ENCODE results near the gene PIK3C2G.
"Not testable (repeated sequence)": the region's sequence is repeated elsewhere in the genome, so short reads cannot be mapped to it uniquely, and the experiment has no call there.

The PIK3C2G gene

GRCh38 chr12:18651525-18651924 is 390.2 kb downstream of the PIK3C2G start:
- DNase-seq (ENCODE audit: low read depth), result no peak

GRCh38 chr12:18652596-18652995 is 391.3 kb downstream of the PIK3C2G start:
- no peak for DNase-seq (ENCODE audit: low read depth)

- no peak for DNase-seq (ENCODE audit: low read depth)
Measured at GRCh38 chr12:18653465-18653864, 392.1 kb downstream of the PIK3C2G start.

GRCh38 chr12:18655351-18655750 is 394.0 kb downstream of the PIK3C2G start:
- DNase-seq (ENCODE audit: low read depth), result no peak

- DNase-seq (ENCODE audit: low read depth), result no peak
Measured at GRCh38 chr12:18658179-18658578, 396.9 kb downstream of the PIK3C2G start.

- no peak for DNase-seq (ENCODE audit: low read depth)
Measured at GRCh38 chr12:18658829-18659228, 397.5 kb downstream of the PIK3C2G start.

GRCh38 chr12:18676141-18676540 is 414.8 kb downstream of the PIK3C2G start:
- DNase-seq (ENCODE audit: low read depth), result no peak

- no peak for DNase-seq (ENCODE audit: low read depth)
Measured at GRCh38 chr12:18676996-18677588, 415.8 kb downstream of the PIK3C2G start.

- DNase-seq (ENCODE audit: low read depth), result no peak
Measured at GRCh38 chr12:18681818-18682217, 420.5 kb downstream of the PIK3C2G start.

- DNase-seq (ENCODE audit: low read depth), result no peak
Measured at GRCh38 chr12:18683327-18684013, 422.2 kb downstream of the PIK3C2G start.

GRCh38 chr12:18684430-18684829 is 423.1 kb downstream of the PIK3C2G start:
- no peak for DNase-seq (ENCODE audit: low read depth)

GRCh38 chr12:18689771-18690170 is 428.5 kb downstream of the PIK3C2G start:
- DNase-seq (ENCODE audit: low read depth), result no peak

- no peak for DNase-seq (ENCODE audit: low read depth)
Measured at GRCh38 chr12:18690653-18691052, 429.3 kb downstream of the PIK3C2G start.

- DNase-seq (ENCODE audit: low read depth), result not testable (repeated sequence)
Measured at GRCh38 chr12:18693986-18694385, 432.7 kb downstream of the PIK3C2G start.

- no peak for DNase-seq (ENCODE audit: low read depth)
Measured at GRCh38 chr12:18696971-18697602, 435.8 kb downstream of the PIK3C2G start.

Measured in activated T-cell treated with anti-CD3 and anti-CD28 coated beads for 24 hours (primary cell).